HG03103 (cell line): ENCODE results near the gene RWDD2A.
A peak's percentile ranks its signal among the peaks of the same experiment; 100 is the strongest.

ENCODE experiments used
- ATAC-seq: cut with Tn5 transposase; IDR thresholded peaks from one replicate; pipeline ENCODE4 v1.9.1; 2021; ENCODE audit warnings: low read depth; ENCODE audit not compliant: unreplicated experiment

RWDD2A gene

DNA sequence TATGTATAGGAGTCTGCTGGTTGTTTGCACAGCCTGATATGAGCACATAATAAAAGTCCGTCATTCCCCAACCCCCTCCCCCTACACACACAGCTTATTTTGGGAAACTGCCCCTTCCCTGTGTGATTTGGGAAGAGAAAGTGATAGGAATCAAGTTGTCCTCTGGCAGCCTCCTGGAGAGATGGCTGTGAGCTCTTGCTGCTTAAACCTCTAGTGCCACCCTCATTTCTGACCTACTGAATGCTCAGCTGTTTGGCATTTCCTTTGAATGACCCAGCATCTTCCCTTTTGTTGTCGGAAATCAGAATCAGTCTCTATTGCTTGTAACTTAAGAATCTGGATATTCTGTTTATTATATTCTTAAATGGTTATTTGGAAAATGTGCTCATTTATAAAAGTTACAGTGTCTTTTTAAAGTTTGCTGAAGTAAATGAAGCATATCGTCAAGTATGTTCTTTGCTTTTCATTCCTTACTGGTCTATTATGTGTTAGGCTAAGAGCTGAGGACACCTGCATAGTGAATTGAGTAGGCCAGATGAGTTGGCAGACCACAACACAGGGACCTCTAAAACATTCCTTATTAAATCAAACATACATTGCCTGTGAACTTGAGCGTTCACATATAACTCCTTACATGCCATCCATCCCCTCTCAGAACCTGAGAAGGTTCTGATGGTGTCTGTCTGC, 5.5 kb downstream of the RWDD2A start:
- no peak for ATAC-seq

DNA sequence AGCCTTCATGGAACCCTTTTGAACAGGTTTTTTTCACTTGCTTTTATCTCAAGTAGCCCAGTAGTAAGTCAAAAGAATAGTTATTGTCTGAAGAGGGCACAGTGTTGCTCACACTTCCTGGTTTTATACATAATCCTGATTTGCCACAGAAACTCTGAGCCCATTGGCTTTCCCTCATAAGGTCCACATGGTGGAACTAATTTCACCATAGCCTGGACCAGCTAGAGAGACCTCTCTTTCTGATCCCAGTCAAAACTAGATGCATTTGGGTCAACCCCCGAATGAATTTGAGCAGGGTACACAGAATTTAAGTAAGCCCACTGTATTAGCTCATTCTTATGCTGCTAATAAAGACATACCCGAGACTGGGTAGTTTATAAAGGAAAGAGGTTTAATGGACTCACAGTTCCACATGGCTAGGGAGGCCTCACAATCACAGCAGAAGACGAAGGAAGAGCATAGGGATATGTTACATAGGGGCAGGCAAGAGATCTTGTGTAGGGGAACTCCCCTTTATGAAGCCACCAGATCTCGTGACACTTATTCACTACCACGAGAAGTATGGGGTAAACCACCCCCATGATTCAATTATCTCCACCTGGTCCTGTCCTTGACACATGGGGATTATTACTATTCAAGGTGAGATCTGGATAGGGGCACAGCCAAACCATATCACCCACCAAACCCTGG, 6.2 kb downstream of the RWDD2A start:
- ATAC-seq = no peak

DNA sequence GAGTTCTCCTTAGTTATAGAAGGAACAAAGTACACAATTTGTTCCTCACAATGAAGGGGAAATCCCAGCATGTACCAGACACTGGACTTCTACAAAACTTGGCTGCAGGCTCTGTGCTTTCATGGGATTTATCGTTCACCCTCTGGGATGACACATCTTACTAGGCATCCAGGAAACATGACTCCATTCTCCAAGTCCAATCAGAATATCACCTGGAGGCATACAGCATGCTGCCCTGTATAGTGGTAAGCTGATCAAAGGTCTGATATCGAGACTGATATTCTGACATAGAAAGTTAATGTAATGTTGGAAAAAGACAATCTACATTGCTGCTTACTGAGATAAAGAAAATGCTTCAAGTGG, 6.7 kb downstream of the RWDD2A start:
- no peak for ATAC-seq

DNA sequence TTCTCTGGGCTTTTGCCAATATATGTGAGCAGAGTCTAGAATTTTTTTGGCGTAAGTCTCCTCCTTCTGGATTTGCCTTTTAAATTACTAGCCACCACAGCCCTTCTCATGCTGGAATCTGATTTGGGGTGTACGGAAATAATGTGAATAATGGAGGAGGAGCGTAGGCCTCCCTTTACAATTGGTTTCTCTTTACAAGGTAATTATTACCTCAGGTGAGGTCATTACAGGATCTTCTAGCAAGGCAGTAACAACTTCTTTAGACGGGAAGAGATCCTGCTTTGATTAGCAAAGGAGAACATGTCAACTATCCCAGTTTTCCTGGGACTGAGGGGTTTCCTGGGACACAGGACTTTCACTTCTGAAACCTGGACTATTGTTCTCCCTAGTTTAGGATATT, 8.9 kb downstream of the RWDD2A start:
- no peak for ATAC-seq

DNA sequence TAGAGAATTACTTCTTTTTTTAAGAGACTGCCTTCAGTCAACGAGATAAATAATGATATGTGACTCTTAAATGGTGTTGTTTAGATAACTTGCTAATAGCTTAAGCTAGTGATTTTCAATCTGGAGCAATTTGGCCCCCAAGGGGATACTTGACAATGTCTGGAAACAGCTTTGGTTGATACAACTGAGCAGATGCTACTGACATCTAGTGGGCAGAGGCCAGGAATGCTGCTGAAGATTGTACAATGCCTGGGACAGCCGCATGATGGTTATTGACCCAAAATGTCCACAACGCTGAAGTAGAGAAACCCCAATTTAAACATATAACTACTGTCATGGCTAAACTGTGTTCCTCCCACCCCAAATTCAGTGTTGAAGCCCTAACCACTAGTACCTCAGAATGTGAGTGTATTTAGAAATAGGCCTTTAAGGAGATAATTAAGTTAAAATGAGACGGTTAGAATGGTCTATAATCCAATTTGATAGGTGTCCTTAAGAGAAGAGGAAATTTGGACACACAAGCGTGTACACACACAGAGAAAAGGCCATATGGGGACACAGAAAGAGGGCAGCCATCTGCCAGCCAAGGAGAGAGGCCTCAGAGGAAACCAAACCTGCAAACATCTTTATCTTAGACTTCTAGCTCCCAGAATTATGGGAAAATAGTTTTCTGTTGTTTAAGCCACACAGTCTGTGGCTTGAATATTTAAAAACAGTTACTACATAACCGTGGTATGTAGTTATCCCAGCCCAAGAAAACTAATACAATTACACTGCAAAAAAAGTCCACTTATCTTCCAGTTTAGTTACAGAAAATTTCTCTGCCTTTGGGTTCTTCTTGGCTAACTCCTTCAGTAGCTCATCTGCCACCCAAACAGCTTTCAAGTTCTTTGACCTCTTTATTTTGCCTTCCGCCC, 22.2 kb downstream of the RWDD2A start:
- peak; percentile 100 for ATAC-seq

DNA sequence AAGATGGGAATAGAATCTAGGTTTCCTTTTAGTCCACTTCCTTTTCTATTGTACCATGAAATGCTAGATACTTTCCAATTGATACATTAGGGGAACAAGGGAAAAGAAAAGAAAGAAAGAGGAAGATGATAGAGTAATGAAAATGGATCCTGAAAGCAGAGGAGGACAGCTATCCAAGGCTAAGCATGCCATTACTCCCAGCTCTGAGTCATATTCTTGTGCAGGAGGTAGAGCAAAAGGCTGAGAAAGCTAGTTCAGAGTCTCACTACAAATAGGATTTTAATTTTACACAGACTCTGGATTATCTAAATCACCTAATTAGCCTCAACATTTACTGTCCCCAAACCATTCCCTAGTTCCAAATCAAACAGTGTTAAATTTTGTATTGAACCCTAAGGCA, 23.6 kb downstream of the RWDD2A start:
- no peak for ATAC-seq

DNA sequence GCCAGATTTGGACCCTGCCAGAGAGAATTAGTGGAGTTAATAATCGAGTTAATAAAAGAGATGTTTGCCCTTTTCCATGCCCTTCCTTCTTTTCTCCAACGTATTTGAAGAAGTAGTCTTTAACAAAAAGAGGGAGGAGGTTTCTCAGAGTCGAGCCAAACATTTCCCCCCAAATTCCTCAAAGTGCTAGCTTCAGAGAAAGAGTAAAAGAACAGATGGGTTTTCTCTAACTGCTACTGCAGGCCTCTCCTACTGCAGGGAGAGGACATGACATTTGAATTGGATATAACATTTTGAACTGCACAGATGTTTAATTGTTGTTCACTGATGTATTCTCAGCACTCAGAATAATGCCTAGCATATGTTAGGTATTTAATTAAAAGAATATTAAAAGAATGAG, 25.5 kb downstream of the RWDD2A start:
- no peak for ATAC-seq

- no peak for ATAC-seq
These were observed 27.0 kb downstream of the RWDD2A start for GRCh38 chr6:83220121-83220520.

DNA sequence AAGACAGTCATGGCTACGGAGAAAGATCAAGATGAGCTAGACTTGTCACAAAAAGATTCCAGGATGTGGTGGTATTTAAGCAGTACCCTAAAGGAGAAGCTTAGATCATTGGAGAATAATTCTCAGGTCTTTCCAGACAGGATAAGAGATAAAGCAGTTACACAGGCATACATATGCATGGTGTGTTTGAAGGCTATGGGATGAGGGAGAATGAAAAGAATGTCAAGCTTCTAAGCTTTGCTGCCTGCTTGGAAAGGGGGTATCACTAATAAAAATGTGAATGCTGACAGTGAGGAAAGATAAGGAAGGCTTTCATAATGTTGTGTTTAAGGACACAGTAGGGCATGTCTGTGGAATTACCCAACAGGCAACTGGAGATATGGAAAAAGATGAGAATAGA, 28.1 kb downstream of the RWDD2A start:
- no peak for ATAC-seq

DNA sequence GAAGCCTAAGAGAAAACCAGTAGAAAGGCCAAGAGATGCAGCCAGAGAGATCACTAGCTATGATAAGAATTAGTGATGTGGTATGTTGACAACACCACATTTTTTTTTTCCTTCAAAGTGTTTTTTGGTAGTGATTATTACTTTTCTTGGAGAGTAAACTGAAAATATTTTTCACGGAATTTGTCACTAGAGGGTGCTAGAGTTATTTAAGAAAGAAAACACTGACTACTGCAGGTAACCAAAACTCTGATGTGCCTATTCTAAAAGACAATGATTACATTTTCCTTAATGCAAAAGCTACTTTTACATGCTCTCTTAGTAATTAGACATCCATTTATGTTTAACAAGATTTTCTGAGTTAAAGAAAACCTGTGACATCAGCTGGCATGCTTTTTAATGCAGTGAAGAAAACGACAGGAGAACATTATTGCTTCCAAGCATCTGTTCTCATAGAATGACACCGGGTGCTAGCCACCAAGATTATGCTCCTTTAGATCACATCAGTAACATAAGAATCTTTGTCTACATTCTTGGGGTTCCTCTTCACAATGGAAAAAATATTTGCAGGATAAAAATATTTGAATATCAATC, 28.8 kb downstream of the RWDD2A start:
- no peak for ATAC-seq

- ATAC-seq = no peak
These were observed 33.4 kb downstream of the RWDD2A start for GRCh38 chr6:83226517-83226916.

- ATAC-seq = no peak
These were observed 38.0 kb downstream of the RWDD2A start for GRCh38 chr6:83231146-83231545.

- no peak for ATAC-seq
These were observed 54.3 kb downstream of the RWDD2A start for GRCh38 chr6:83247471-83247870.
